ENCODE data around the gene BNC2.

Gene BNC2

GRCh38 chr9:16705111-16705604 is 165.3 kb downstream of the BNC2 start:
- no peak for DNase-seq

GRCh38 chr9:16704116-16705110 is 166.1 kb downstream of the BNC2 start:
- DNase-seq: no peak

- DNase-seq: no peak
These were observed 169.1 kb downstream of the BNC2 start for GRCh38 chr9:16701347-16701746.

- DNase-seq: no peak
These were observed 176.9 kb downstream of the BNC2 start for GRCh38 chr9:16693616-16694015.

- DNase-seq: no peak
These were observed 179.8 kb downstream of the BNC2 start for GRCh38 chr9:16690628-16691027.

GRCh38 chr9:16690205-16690604 is 180.3 kb downstream of the BNC2 start:
- DNase-seq: no peak

- DNase-seq: no peak
These were observed 181.0 kb downstream of the BNC2 start for GRCh38 chr9:16689351-16689938.

GRCh38 chr9:16688814-16689213 is 181.7 kb downstream of the BNC2 start:
- DNase-seq: no peak

GRCh38 chr9:16687678-16688369 is 182.6 kb downstream of the BNC2 start:
- DNase-seq: no peak

- no peak for DNase-seq
These were observed 187.1 kb downstream of the BNC2 start for GRCh38 chr9:16683326-16683725.

GRCh38 chr9:16682273-16682672 is 188.2 kb downstream of the BNC2 start:
- no peak for DNase-seq

- DNase-seq: no peak
These were observed 188.8 kb downstream of the BNC2 start for GRCh38 chr9:16681652-16681987.

GRCh38 chr9:16680975-16681651 is 189.4 kb downstream of the BNC2 start:
- no peak for DNase-seq

GRCh38 chr9:16680541-16680940 is 189.9 kb downstream of the BNC2 start:
- no peak for DNase-seq

GRCh38 chr9:16679327-16679821 is 191.1 kb downstream of the BNC2 start:
- no peak for DNase-seq

- DNase-seq: no peak
These were observed 194.0 kb downstream of the BNC2 start for GRCh38 chr9:16676519-16676918.

- DNase-seq: no peak
These were observed 195.3 kb downstream of the BNC2 start for GRCh38 chr9:16675131-16675530.

GRCh38 chr9:16673171-16673570 is 197.3 kb downstream of the BNC2 start:
- DNase-seq: no peak

GRCh38 chr9:16672501-16672900 is 198.0 kb downstream of the BNC2 start:
- DNase-seq: no peak

GRCh38 chr9:16671591-16672137 is 198.8 kb downstream of the BNC2 start:
- no peak for DNase-seq

- DNase-seq: no peak
These were observed 199.7 kb downstream of the BNC2 start for GRCh38 chr9:16670791-16671190.

- DNase-seq: no peak
These were observed 201.7 kb downstream of the BNC2 start for GRCh38 chr9:16668734-16669295.

Measured in activated CD4-positive, alpha-beta T cell treated with anti-CD3 and anti-CD28 coated beads, Interleukin-2, Interleukin-6, amounts not matched to agents 100 ng/mL and 50 ng/mL, durations not matched to agents 16 hours and 8 hours (primary cell).